ENCODE data around the gene ZNF280B.

- TF ChIP-seq POU6F1 (CRISPR knock-in tag; IDR thresholded peaks at IDR 0.05; ENCODE audit: borderline replicate concordance, low read depth) (no peak), PPARA (CRISPR knock-in tag; IDR thresholded peaks at IDR 0.05; ENCODE audit: borderline replicate concordance) (no peak), RARB (CRISPR knock-in tag; IDR thresholded peaks at IDR 0.05) (no peak), ZFP3 (CRISPR knock-in tag; IDR thresholded peaks at IDR 0.05) (no peak), TSHZ2 (CRISPR knock-in tag; IDR thresholded peaks at IDR 0.05) (no peak), PATZ1 (CRISPR knock-in tag; IDR thresholded peaks at IDR 0.05; ENCODE audit: borderline replicate concordance) (no peak), TCF4 (CRISPR knock-in tag; IDR thresholded peaks at IDR 0.05; ENCODE audit: borderline replicate concordance) (no peak), CSRNP3 (CRISPR knock-in tag; IDR thresholded peaks at IDR 0.05) (no peak), OSR1 (CRISPR knock-in tag; IDR thresholded peaks at IDR 0.05) (no peak), BACH2 (CRISPR knock-in tag; IDR thresholded peaks at IDR 0.05; ENCODE audit: borderline replicate concordance) (no peak), SNAI2 (CRISPR knock-in tag; IDR thresholded peaks at IDR 0.05) (no peak)
These were observed 50.2 kb downstream of the ZNF280B start for GRCh38 chr22:22458387-22458786.
